MM.1S (cell line): ENCODE results near the gene SETBP1.

ENCODE experiments used
- DNase-seq: peaks from one replicate; pipeline ENCODE4 v3.0.0-alpha.2; 2015
- H2AFZ ChIP-seq: fragments of 300-600 bp; sonication (generic); 2 replicates; pipeline ENCODE4 v1.6.0; 2016; ENCODE audit warnings: antibody characterized with exemption, low read length
- H3F3A ChIP-seq: fragments of 300-600 bp; sonication (generic); 2 replicates; pipeline ENCODE4 v1.6.1; 2016; ENCODE audit warnings: mild to moderate bottlenecking, antibody characterized with exemption, low read length, moderate library complexity, mixed read lengths; ENCODE audit not compliant: insufficient read depth
- H3K27ac ChIP-seq: fragments of 300-600 bp; sonication (generic); 2 replicates; pipeline ENCODE4 v1.5.1; 2016; ENCODE audit warnings: mild to moderate bottlenecking, low read length
- H3K27me3 ChIP-seq: fragments of 300-600 bp; sonication (generic); replicated peaks from 2 replicates; pipeline ENCODE4 v1.6.0; 2016; ENCODE audit warnings: low read length; ENCODE audit not compliant: insufficient read depth
- H3K36me3 ChIP-seq: fragments of 300-600 bp; sonication (generic); replicated peaks from 2 replicates; pipeline ENCODE4 v1.6.1; 2016; ENCODE audit warnings: mild to moderate bottlenecking, low read length, mixed read lengths; ENCODE audit not compliant: insufficient read depth
- H3K4me1 ChIP-seq: fragments of 300-600 bp; sonication (generic); 2 replicates; pipeline ENCODE4 v1.6.1; 2016; ENCODE audit warnings: low read length, mixed read lengths
- H3K4me2 ChIP-seq: fragments of 300-600 bp; sonication (generic); 2 replicates; pipeline ENCODE4 v1.6.0; 2016; ENCODE audit warnings: low read depth, low read length
- H3K4me3 ChIP-seq: fragments of 300-600 bp; sonication (generic); 2 replicates; pipeline ENCODE4 v1.5.1; 2016; ENCODE audit warnings: low read length, mixed read lengths
- H3K79me2 ChIP-seq: fragments of 300-600 bp; sonication (generic); 2 replicates; pipeline ENCODE4 v1.6.1; 2016; ENCODE audit warnings: mixed run types, low read length, mixed read lengths
- H3K9ac ChIP-seq: fragments of 300-600 bp; sonication (generic); 2 replicates; pipeline ENCODE4 v1.6.1; 2016; ENCODE audit warnings: low read length, mixed read lengths
- H3K9me2 ChIP-seq: fragments of 300-600 bp; sonication (generic); replicated peaks from 2 replicates; pipeline ENCODE4 v1.6.1; 2016; ENCODE audit warnings: mild to moderate bottlenecking, low read length, mixed read lengths; ENCODE audit not compliant: insufficient read depth
- H3K9me3 ChIP-seq: fragments of 300-600 bp; sonication (generic); replicated peaks from 2 replicates; pipeline ENCODE4 v1.6.1; 2016; ENCODE audit warnings: mild to moderate bottlenecking, low read length, mixed read lengths; ENCODE audit not compliant: insufficient read depth
- H4K20me1 ChIP-seq: fragments of 300-600 bp; sonication (generic); 2 replicates; pipeline ENCODE4 v1.6.1; 2016; ENCODE audit warnings: mild to moderate bottlenecking, low read length, moderate library complexity, mixed read lengths; ENCODE audit not compliant: insufficient read depth
- EZH2 ChIP-seq: fragments of 300-600 bp; sonication (generic); optimal IDR thresholded peaks from 2 replicates; pipeline ENCODE3; 2017; ENCODE audit warnings: low read depth, mild to moderate bottlenecking, antibody characterized with exemption, low read length, mixed read lengths
- EZH2phosphoT487 ChIP-seq: fragments of 300-600 bp; sonication (generic); IDR thresholded peaks from 2 replicates; pipeline ENCODE4 v1.6.1; 2018; ENCODE audit warnings: antibody characterized with exemption, low read length
- TF ChIP-seq, protein P1 (sequence below): fragments of 300-600 bp; sonication (generic); IDR thresholded peaks from 2 replicates; pipeline ENCODE4 v1.5.1; 2016; ENCODE audit warnings: antibody characterized with exemption, low read length, mixed read lengths

SETBP1 gene

DNA sequence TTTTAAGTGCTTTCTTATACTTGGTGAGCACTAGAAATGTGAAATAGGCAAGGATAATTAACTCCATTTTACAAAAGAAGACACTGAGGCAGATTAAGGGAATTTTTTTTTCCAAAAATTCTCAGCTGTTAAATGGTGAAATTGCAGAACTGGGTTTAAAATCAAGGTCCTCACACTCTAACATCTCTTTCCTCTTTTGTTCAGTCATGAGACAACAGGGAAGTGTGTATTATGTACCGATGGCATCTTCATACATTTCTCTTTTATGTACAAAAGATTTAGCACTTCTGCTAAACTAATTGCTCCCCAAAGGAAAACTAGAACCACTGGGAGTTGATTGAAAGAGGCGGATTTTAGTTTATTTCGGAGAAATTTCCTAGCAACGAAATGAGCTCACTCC, 203.0 kb downstream of the SETBP1 start:
- Histone ChIP-seq H3K4me2 (no peak overlapping the region), H3K27ac (no peak overlapping the region), H3K27me3 (no peaks in the 10 kb centered on the region), H3K4me3 (no peak overlapping the region), H3K9me3 (no peaks in the 10 kb centered on the region), H3K9ac (no peak overlapping the region), H3K4me1 (peaks cover 18% of the 10 kb centered on the region), H2AFZ (no peak overlapping the region), H4K20me1 (no peaks in the 10 kb centered on the region), H3K36me3 (no peaks in the 10 kb centered on the region), H3F3A (peaks cover 4% of the 10 kb centered on the region; the same call in 1 of the 2 replicates), H3K79me2 (peaks cover 57% of the 10 kb centered on the region), H3K9me2 (no peaks in the 10 kb centered on the region)
- DNase-seq: no peak
- TF ChIP-seq EZH2 (no peak), EZH2phosphoT487 (no peak)
- TF ChIP-seq, protein P1, sequence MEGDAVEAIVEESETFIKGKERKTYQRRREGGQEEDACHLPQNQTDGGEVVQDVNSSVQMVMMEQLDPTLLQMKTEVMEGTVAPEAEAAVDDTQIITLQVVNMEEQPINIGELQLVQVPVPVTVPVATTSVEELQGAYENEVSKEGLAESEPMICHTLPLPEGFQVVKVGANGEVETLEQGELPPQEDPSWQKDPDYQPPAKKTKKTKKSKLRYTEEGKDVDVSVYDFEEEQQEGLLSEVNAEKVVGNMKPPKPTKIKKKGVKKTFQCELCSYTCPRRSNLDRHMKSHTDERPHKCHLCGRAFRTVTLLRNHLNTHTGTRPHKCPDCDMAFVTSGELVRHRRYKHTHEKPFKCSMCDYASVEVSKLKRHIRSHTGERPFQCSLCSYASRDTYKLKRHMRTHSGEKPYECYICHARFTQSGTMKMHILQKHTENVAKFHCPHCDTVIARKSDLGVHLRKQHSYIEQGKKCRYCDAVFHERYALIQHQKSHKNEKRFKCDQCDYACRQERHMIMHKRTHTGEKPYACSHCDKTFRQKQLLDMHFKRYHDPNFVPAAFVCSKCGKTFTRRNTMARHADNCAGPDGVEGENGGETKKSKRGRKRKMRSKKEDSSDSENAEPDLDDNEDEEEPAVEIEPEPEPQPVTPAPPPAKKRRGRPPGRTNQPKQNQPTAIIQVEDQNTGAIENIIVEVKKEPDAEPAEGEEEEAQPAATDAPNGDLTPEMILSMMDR: no peak

DNA sequence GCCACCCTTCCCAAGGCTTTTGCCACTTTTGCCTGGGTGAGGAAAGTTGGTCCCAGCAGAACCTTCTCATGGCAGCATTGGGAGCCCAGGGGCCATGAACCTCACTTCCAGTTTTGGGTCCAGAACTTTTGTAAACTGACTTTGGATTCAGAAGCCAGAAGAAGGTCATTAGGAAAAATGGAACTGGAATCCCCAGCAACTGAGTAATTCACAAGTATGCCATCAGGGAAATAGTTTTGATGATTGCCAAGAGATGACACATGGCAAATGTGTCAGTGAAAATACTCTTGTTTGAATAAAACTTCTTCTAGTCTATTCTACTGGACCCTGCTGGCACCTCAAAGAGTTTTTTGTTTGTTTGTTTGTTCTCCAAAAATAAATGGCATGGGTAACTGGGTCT, 203.7 kb downstream of the SETBP1 start:
- Histone ChIP-seq H3K4me2 (no peak overlapping the region), H3K36me3 (no peaks in the 10 kb centered on the region), H4K20me1 (no peaks in the 10 kb centered on the region), H3F3A (peaks cover 4% of the 10 kb centered on the region; the same call in 1 of the 2 replicates), H3K4me1 (peaks cover 18% of the 10 kb centered on the region), H3K9me2 (no peaks in the 10 kb centered on the region), H3K79me2 (peaks cover 60% of the 10 kb centered on the region), H3K27ac (no peak overlapping the region), H3K9me3 (no peaks in the 10 kb centered on the region), H3K27me3 (no peaks in the 10 kb centered on the region), H2AFZ (no peak overlapping the region), H3K9ac (no peak overlapping the region), H3K4me3 (no peak overlapping the region)
- DNase-seq: no peak
- no peak for TF ChIP-seq EZH2phosphoT487
- no peak for TF ChIP-seq EZH2
- TF ChIP-seq, protein P1: no peak

DNA sequence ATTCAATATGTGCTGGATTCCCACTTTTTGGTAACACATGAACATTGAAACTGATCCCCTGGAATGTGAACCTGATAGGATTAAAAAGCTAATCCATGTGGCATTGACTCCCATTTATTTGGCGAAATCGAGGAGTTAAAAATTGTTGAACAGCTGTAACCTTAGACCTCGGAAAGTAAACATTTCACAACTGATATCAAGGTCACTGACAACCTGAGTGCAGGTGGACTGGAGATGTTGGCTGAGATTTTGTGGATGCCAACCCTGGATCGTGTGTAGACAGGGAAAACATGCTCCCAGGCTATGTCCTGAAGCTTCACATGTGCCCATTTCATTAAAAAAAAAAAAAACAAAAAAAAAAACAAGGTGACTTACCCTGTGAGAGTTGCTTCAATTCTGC, 204.8 kb downstream of the SETBP1 start:
- Histone ChIP-seq H3K27me3 (no peaks in the 10 kb centered on the region), H3K9me3 (no peaks in the 10 kb centered on the region), H3K4me1 (peaks cover 18% of the 10 kb centered on the region), H2AFZ (no peak overlapping the region), H3K36me3 (no peaks in the 10 kb centered on the region), H3K4me3 (no peak overlapping the region), H3K4me2 (no peak overlapping the region), H3K27ac (no peak overlapping the region), H3K9me2 (no peaks in the 10 kb centered on the region), H3F3A (peaks cover 4% of the 10 kb centered on the region; the same call in 1 of the 2 replicates), H4K20me1 (no peaks in the 10 kb centered on the region), H3K79me2 (peaks cover 60% of the 10 kb centered on the region), H3K9ac (no peak overlapping the region)
- no peak for DNase-seq
- TF ChIP-seq, protein P1: no peak
- no peak for TF ChIP-seq EZH2
- no peak for TF ChIP-seq EZH2phosphoT487
